Nasal cavity respiratory epithelium epithelial cell of viscerocranial mucosa (primary cell): Measurements from ENCODE around the gene SNX25. TPM values are rescaled to one million over a fixed set of nuclear protein-coding genes. Genes with fewer than 3 reads are reported as not detected.

Experiments
- total RNA-seq: library from RNA; depleted of rRNA; stranded (reverse); fragments of >200 nt; gene quantifications from 2 replicates; pipeline ENCODE4 v1.2.3, GENCODE V29; 2014

SNX25 gene
- total RNA-seq = 16.7 and 17.3 TPM in 2 replicates

GRCh38 chr4:185209031-185209851, at the start of gene SNX25:
SNX25 (plus strand) TSS chr4:185209598; CDS start chr4:185209827, 229 bp downstream.

GRCh38 chr4:185203486-185204237, 5.7 kb upstream of the SNX25 start, which contains the start of gene CFAP97:
CFAP97 (minus strand) TSS chr4:185204000; CDS start chr4:185191196, 12,804 bp downstream.

DNA sequence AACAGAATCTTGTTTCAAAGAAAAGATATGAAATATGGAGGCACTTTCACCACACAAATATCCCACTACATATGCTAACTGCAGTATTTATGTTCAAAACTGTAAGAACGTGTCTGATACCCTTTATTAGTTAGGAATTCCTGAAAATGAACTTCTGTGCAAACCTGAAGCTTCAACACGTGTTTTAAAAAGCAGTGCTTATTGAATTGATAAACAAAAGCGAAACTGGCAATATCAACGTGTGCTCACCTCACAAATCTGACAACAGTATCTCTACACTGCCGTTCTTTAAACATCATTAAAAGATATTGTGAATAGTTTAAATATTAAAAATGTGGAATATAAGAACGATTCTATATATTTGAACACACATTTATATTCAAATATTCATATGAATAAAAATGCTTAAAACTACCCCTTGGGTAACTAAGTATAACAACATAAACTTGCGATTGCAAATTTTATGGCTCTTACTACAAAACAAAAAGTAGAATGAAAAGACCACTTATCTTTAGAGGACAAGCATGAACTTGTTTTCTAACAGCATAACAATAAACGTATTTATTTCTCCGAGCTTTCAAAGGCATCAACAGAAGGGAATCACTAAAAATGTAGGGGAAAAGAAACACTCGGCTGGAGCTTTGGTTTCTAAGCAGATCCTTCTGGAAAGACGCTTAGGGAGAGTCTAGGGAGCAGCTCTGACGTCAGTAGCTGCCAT, 186.0 kb downstream of the SNX25 start, which contains the start of gene LRP2BP:
Gene LRP2BP, minus strand, starts transcription at position 687 of the 718 bp plus-strand sequence. CDS start 17,738 bp downstream, outside the sequence.

GRCh38 chr4:185396724-185397385, 187.5 kb downstream of the SNX25 start, which contains the start of gene ANKRD37:
ANKRD37 (plus strand) TSS chr4:185396841; CDS start chr4:185396924, 83 bp downstream.

Other genes with a start within 250 kb of the SNX25 start
- gene HELT, start 191.1 kb upstream of the SNX25 start, total RNA-seq = not detected in 2 replicates
- gene SLC25A4, start 66.3 kb upstream of the SNX25 start, total RNA-seq = 11.3 and 16.8 TPM in 2 replicates
- 40.0 and 46.5 TPM in 2 replicates for gene CFAP97, start 5.6 kb upstream of the SNX25 start, total RNA-seq
- gene LRP2BP, start 186.3 kb downstream of the SNX25 start, total RNA-seq = 0.34 and 0.43 TPM in 2 replicates
- 3.8 and 5.5 TPM in 2 replicates for gene ANKRD37, start 187.2 kb downstream of the SNX25 start, total RNA-seq
- 25.6 and 28.4 TPM in 2 replicates for gene UFSP2, start 216.4 kb downstream of the SNX25 start, total RNA-seq